NK-92 (cell line): ENCODE data around the gene ANTXR1.

Source experiments
- DNase-seq: peaks from one replicate; lab custom pipeline; 2025; ENCODE audit not compliant: unreplicated experiment; lab: John Stamatoyannopoulos, UW

ANTXR1 gene

DNA sequence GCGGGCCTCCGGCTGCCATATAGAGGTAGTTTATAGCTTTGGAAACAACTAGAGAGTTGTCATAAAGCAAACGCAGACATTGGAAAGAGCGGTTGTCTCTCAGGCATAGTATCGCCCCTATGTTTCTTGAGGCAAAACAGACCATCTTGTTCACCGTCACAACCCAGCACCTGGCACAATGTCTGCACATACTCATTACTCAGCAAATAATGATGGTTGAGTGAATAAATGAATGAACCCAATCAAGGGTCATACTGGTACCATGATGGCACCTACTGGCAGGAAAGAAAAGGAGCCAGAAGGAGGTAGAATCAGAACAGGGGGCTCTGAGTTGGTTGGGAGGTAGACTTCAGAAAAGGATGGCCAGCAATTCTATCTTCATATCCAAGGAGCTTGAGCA lies 118.5 kb downstream of the ANTXR1 start:
- DNase-seq, result no peak

DNA sequence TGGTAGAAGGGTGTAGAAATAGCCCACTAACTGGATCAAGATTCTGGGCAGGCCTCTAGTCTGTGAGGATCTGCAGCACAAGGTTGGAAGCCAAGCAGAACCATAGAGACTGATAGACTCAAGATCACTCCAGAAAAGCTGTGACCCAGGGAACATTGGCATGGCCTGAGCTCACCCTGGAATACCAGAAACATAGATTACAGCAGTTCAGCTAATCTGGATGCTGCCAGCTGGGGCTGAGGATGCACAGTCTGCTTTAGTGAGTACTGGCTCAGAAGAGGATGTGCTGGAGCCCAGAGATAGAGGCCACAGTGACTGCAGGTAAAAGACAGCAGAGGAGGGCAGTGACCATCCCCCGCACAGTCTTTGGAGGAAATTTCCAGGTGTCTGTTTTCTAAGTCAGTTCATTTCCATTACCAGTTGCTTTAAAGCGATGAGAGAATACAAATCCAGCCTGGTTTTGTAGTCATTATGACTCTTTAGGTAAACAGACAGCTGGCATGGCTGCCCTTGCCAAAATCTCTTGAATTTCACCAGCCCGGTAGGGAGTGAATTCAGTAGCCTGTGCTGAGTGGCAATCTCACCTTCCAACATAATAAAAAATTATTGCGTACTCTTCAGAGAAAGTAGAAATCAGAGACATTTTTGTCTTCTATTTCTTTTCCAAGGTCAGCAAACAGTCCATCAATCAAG lies 119.2 kb downstream of the ANTXR1 start:
- no peak for DNase-seq

DNA sequence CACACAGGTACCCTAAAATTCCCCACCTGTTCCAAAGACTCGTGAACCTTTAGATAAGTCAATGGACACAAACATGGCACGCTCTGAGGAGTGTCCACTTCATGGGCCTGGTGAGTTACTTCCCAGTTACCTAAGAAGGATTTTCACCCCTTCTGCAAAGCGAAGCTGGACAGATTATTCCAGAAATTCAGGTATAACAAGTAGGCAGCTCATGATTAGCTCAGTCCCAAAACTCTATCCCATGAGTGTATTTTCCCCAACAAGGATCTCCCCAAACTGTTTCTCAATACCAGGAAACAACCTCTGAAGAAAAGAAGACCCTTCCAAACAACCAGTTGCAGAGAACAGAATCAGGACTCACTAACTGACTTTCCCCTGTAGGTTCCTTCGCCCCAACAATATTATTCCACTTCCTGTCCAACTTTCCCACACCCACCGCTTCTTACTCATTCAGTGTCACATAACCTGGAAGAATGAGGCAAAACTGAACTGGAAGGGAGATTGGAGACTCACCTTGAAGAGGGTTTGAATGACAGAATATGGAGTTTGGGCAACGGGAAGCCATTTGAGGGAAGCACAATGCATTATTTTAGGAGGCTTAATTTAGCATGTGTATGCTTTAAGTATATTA lies 120.1 kb downstream of the ANTXR1 start:
- no peak for DNase-seq

DNA sequence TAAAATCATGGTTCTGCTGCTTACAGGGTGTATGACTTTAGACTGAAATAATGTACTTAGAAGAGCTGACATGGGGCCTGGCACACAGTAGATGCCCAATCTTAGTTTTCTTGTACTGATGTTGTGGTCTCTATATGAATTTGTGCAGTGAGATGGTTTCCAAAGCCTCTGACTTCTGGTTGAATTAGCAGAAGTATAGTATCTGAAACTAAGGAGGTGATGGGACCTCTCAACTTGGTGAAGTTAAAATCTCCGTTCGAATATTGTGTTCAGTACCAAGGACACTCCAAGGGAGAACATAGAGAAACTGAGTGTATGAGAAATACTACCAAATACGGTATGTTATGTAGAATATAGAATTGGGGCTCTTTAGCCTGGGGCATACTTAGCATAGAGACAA lies 120.9 kb downstream of the ANTXR1 start:
- DNase-seq, result no peak

DNA sequence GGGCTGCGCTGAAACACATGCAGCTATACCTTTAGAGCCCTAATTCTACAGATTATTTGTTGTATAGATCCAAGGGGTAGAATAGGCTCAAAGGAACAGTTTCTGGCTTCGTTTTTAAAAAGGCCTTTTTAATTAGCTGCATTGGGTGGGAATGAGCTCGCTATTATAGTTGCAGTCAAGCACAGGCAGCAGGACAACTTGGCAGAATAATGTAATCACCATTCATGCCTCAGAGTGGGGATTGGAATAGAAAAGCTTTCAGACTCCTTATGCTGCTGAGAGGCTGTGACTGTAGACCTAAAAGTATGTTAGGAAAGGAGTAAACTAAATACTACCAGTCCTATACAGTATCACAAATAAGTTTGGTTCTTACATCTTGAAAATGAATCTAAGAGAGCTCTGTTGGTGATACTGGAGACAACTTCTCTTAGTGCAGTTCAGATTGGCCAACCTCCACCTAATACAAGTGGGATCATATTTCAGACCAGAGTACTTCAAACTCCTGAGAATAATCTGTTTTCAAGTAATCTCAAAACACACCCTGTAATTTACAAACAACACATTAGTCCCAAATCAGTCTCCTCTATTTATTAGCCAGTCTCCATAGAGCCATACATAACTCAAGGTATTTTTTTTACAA lies 121.4 kb downstream of the ANTXR1 start:
- DNase-seq, result no peak

DNA sequence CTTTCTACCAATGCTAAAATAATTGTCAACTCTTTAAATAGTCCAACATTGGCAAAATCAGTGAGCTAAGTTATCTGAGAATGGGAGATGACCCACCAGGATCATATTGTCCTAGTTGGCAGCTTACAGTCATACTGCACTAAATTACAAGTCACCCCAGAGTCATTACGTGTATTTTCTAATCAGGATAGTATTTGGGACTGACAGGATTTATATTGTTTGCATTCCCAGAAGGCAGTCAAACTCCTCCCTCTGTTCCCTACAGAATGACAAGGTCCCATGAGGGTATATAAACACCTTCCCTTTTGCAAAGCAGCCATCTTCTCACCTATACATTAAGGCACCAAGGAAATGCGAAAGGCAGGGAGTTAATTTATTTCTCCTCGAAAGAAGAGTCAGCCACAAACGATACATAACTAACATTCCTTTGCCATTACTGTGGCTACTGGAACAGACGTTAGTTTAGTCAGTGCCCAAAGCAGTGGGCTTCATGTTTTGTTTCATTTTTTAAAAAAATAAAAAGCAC lies 125.3 kb downstream of the ANTXR1 start:
- DNase-seq, result no peak

DNA sequence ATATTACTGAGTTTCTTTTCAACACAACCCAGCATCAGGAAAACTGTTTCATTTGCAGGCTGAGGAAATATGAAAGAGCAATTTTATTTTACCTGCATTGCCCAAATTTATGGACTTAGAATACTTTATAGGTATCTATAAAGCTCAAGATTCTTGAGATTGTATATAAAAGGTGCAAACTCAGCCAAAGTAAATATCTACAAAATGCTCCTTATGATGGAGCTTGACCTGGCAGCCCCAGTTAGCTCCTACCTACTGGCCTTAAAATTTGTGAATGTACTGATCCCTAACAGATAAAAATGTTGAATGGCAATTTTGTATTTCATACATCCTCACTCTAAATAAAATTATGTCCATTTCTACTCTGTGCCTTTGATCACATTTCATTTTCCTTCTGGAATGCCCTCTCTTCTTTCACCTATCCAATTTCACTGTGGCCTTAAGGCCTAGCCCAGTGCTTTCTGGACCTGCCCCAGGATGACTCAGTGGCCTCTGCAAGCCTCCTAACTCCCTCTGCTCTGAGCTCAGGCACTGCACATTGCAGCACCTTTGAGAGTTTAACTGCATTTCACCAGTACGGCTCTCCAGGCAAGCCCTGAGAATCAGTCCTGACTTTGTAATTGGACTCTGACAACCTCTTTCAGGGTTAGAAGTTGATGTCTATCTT lies 125.9 kb downstream of the ANTXR1 start:
- no peak for DNase-seq

DNA sequence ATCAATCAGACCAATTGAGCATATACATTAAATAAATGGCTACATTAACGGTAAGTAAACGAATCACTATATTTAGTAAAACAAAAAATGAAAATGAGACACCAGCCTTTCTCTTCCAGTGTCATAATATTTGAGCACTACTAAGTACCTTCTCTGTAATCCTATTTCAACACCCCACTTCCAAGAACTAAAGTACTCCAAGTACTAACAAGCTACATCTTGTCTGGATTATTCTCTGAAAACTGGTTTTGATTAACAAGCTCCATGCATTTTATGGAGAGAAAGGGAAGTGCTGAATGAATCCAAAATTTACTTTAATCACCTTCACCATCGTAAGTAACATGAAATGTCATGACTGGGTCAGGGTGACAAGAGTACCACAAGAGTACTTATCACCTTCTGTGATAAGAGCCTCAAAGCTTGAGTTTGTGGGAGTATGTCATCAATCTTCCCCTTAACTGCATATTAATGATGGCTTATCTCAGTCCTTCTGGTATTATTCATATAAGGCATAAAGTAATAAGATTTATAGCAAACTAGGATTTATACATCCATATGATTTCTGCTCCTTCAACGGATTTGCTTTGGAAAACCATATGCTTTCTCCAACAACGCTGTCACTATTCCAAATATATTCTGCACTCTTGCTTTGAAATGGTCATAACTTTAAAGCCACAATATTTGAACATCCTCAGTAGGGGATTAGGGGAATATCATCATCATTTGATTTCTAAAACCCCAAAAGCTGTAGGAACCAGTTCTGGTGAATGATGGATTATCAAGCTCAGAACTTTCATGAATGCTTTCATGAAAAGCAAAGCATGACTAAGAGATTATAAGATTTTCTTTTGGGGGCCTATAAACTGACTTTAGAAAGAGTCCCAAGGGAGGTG lies 127.0 kb downstream of the ANTXR1 start:
- no peak for DNase-seq

DNA sequence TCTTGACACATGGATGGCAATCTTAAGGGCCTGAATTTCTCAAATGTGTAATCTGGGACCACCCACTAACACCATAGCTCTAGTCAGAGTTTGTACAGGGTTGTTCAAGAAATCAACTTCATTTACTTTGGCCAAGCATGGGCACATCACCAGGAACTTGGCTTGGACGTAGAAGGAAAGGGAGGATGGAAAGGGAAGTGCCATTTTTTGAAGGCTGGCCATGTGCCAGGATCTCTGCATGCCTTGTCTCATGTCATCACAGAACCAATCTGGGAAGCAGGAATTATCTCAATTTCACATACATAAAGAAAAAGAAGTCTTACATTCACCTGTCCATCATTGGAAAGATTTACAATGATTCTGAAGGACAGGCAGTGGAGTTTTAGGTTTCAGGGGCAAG lies 128.1 kb downstream of the ANTXR1 start:
- no peak for DNase-seq

DNA sequence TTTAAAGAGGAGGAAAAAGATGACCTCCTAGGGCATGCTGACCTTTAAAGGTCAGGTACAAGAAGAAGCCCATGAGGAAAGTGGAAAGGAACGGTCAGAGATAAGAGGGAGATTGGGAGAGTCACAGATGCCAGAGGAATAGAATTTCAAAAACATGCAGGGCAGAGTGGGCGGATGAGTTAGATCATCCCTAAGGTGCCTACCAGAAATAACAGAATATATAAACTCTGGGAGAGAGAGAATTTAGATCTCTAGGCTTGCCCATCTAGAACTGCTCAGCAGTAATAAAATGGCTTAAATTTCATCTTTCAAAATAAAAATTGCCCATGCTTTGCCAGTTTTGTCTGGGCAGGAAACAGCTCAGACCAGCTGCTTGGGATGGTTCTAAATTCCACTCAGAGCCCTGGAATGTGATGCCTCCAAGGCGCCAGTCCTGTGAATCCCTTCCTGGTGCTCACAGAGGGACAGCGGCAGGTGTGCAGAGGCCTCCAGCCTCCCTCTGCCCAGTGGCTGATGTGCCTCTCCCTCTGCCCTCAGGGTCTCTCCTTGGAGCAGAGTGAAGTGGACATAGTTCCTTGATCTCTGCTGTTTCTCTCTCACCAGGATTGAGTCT lies 130.9 kb downstream of the ANTXR1 start:
- DNase-seq, result no peak

DNA sequence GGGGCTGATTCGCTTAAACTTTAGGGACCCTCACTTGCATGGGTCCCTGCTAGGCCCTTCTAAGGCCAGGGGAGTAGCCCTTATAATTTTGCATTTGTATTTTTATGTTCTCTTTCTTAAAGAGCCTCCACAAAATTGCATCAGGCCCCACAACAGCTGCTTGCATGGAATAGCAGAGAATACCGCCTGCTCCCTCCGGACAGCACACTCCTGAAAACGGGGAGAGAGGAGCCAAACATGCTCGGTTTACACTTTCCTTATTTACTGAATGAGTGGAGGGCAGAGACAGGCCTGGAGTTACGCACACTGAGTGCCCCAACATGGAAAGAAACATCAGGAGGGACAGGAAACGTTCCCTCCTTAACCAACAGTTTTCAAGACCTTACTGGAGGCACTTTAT lies 132.2 kb downstream of the ANTXR1 start:
- DNase-seq, result no peak

DNA sequence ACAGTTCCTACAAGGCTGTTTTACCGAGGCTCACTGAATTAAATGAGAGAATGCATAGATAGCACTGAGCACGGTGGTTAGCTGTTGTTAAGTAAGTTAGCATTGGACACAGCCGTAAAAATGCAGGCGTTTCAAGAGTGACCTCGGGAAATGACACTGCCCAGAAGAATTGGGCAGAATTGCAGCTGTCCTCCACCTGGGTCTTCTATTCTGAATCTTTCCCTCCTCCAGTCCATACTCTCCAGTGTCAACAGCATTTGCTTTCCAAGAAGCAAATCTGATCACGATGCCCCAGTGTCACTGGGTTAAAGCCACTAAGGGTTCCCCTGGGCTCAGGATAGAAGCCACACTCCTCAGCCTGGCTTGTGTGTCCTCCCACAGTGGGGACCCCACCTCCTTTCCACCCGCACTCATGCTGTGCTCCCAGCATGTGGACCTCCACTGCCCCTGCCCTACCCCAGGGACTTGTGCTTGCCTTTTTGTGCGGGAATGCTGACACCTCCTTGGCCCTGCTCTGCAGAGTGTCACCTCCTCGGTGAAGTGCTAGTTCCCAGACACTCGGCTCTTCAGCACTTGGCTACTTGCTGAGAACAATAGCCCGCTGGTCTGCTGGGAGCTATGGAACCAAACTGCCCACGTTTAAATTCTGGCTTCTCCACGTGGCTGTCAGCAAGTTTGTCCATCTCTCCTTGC lies 135.0 kb downstream of the ANTXR1 start:
- no peak for DNase-seq

DNA sequence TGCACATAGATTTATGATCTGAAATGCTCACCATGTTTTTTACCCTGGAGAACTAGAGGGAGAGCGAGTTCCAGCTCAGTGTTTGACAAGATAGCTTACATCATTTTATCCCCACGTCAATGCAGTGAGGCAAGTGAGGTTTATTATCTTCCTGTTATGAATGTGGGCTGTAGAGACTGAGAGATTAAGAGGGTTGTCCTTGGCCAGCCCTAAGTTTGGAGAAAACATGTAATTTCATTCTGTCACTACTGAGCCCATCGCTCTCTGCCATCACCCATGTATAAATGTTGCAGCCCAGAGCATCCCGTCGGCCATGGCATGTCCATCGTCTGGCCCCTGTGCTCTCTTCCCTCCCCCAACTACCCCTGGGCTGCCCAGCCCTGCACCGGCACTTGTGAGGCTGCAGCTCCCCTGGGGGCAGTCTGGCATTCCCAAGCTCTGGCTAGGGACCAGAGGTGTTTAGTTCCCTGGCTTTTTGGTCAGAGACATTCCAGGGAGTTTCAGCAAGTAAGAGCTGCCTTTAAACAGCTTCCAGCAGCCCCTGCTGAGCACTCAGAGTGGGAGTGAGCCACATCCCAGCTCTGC lies 136.7 kb downstream of the ANTXR1 start:
- DNase-seq, result no peak

DNA sequence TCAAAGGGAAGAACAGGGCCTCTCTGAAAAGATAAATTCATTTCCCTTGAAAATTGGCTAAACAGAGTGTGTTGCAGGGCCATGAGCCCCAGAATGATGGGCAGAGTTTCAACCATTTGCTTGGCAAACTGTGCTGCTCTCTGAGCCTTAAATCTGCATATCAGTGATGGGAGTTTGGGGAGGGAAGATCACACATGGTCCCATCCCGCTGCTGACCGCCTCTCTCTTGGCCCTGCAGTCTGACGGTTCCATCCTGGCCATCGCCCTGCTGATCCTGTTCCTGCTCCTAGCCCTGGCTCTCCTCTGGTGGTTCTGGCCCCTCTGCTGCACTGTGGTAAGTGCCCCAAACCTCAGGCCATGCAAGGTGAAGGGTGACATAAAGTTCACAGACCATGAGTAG lies 139.0 kb downstream of the ANTXR1 start:
- DNase-seq, result no peak

DNA sequence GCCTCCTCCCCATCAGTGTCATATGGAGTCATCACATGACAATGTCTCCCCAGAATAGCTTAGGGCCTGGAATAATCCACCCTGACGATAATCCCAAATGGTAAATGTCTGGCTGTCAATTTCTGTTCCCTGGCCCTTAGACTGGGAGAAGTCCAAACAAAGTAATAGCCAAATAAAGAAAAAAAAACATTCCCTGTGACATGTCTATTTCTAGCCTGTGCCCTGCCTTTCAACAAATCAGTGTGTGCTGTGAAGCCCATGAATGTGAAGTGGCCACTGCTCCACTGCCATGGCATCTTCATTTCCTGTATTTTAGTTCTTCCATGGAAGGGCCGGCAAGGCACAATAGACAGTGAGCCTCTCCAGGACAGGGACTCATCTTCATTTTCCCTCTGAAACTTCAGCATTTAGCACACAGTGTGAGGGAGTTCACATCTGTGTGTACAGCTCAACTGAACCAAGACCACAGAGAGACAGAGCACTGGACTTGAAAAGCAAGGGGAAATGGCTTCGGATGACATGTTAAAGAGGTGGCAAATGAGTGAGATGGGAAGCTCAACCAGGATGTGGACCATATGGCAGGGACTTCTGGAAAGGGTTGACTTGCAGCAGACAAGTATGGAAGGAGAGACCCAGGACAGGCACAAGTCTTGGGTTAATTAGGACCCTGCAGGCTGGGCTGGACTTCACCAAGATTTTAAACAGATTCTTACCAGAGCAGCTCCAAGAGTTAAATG lies 140.0 kb downstream of the ANTXR1 start:
- no peak for DNase-seq

DNA sequence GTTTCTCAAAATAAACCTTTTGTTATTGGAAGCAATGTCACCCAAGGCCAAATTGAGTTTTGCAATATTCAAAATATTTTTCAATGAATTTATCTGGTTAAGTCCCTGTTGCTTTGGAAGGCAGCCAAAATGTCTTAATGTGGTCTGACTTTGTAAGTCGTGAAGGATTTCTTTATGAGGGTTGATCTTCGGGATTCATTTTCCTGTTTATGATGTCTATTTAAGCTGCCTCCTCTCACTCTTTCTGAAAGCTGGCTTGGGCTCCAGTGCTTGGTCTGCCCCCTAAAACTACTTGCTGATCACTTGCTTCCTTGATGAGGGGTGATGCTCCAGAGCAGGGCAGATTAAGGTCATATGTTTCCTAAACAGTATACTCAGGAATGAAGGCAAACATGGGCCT lies 141.1 kb downstream of the ANTXR1 start:
- DNase-seq, result no peak

DNA sequence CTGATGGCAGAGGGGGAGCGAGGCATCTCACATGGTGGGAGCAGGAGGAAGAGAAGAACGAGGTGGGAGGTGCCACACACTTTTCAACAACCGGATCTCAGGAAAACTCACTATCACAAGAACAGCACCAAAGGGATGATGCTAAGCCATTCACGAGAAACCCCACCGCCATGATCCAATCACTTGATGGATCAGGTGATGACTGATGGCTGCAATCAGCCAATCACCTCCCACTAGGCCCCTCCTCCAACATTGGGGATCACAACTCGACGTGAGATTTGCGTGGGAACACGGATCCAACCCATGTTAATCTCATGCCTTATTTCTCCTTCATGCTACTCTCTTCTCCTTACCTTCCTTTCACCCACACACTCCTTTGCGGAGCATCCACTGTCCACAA lies 143.6 kb downstream of the ANTXR1 start:
- DNase-seq, result no peak

DNA sequence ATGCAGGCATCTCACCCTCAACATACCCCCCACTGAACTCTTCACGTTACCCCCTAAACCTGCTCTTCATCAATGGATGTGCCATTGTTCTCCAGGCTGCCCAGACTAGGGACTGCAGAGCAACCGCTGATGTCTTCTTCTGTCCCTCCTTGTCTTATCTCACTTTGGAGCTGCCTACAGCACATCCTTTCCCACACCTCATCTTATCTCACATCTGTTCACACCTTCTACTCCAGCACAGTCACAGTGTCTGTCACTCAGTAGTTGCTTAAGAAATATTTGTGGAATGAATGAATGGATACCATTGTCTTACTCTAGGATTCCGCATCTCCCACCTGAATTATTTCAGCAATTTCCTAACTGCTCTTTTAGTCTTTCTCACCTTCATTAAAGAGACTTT lies 144.5 kb downstream of the ANTXR1 start:
- DNase-seq, result no peak

DNA sequence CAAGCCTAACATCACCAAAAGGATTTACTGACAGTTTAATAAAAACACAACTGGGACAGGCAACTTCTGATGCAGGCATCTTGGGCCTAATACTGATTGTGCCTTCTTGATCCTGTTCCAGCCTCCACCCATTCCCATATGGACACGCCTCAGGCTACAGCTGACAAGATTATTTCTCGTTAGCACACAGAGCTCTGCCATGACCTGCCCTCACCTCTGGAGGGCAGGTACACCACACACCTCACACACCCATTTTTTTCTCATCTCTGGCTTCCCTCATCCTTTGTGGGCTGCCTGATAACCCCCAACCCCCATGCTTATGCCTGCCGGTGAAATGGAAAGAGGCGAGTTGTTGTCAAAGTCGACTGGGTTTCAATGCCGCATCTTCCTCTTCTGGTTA lies 147.0 kb downstream of the ANTXR1 start:
- DNase-seq, result no peak
